ENCODE measurements around the gene HNF1A. TPM values are rescaled to one million over a fixed set of nuclear protein-coding genes. Genes with fewer than 3 reads are reported as not detected.
"Not testable (repeated sequence)": the region's sequence is repeated elsewhere in the genome, so short reads cannot be mapped to it uniquely, and the experiment has no call there.

Gene HNF1A, protein sequence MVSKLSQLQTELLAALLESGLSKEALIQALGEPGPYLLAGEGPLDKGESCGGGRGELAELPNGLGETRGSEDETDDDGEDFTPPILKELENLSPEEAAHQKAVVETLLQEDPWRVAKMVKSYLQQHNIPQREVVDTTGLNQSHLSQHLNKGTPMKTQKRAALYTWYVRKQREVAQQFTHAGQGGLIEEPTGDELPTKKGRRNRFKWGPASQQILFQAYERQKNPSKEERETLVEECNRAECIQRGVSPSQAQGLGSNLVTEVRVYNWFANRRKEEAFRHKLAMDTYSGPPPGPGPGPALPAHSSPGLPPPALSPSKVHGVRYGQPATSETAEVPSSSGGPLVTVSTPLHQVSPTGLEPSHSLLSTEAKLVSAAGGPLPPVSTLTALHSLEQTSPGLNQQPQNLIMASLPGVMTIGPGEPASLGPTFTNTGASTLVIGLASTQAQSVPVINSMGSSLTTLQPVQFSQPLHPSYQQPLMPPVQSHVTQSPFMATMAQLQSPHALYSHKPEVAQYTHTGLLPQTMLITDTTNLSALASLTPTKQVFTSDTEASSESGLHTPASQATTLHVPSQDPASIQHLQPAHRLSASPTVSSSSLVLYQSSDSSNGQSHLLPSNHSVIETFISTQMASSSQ
- total RNA-seq (2014; rRNA removed; shearing (Covaris generic); ENCODE audit: low replicate concordance), result not detected in 2 replicates

DNA sequence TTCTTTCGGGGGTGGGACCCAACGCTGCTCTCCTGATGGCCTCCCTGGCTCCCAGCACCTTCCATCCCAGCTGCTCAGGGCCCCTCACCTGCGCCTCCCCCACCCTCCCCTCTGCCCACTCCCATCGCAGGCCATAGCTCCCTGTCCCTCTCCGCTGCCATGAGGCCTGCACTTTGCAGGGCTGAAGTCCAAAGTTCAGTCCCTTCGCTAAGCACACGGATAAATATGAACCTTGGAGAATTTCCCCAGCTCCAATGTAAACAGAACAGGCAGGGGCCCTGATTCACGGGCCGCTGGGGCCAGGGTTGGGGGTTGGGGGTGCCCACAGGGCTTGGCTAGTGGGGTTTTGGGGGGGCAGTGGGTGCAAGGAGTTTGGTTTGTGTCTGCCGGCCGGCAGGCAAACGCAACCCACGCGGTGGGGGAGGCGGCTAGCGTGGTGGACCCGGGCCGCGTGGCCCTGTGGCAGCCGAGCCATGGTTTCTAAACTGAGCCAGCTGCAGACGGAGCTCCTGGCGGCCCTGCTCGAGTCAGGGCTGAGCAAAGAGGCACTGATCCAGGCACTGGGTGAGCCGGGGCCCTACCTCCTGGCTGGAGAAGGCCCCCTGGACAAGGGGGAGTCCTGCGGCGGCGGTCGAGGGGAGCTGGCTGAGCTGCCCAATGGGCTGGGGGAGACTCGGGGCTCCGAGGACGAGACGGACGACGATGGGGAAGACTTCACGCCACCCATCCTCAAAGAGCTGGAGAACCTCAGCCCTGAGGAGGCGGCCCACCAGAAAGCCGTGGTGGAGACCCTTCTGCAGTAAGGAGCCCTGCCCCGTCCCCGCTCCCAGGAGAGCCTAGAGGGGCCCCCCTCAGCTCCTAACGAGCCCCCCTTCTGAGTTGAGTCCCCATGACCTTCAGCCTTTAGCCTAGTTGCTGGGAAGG is at the start of gene HNF1A:
HNF1A (plus strand) TSS at position 248 of the 924 bp plus-strand sequence; CDS start at position 474, 226 bp downstream.
- H3K27me3 ChIP-seq, result no peaks in the 10 kb centered on the region
- no peak for DNase-seq
- H3K36me3 ChIP-seq, result no peaks in the 10 kb centered on the region
- H3K4me3 ChIP-seq, result no peak within 1 kb of the TSS
- H3K9me3 ChIP-seq, result no peaks in the 10 kb centered on the region

DNA sequence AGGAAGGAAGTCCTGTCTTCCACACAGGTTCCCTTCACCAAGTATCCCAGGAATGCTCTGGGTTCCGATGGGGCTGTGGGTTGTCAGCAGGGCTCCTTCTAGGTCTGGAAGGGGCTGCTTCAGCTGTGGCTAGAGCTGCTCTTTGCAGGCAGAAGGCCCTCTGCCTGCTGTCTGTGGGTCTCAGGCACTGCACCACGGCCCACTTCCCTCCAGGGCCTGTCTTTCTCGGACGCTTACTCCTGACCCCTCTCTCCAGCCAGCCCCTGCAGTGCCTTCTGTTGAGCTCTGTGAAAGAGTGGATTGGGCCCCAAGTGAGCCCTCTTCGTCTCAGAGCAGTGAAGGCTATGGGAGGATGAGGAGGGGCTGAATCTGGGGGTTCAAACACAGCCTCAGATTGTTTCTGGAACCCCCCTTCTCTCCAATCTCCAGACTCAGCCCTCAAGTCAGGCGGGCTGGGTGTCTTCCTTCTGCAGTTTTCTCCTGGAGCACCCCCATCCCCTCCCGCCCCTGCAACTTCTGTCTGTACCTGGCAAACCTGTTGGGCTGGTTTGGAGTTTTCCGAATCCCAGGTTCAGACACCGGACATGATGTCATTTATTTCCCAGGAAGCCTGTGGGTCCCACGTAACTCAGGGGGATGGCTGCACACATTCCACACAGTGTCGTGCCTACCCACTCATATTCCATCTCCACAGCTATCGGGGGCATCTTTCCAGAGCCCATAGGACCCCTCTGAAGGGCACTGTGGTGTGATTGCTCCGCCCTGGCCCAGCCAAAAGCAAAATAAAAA is 49.3 kb upstream of the HNF1A start:
- Histone ChIP-seq H3K4me3 (no peak overlapping the region), H3K36me3 (no peaks in the 10 kb centered on the region), H3K27me3 (no peaks in the 10 kb centered on the region), H3K9me3 (no peaks in the 10 kb centered on the region)
- DNase-seq, result no peak

DNA sequence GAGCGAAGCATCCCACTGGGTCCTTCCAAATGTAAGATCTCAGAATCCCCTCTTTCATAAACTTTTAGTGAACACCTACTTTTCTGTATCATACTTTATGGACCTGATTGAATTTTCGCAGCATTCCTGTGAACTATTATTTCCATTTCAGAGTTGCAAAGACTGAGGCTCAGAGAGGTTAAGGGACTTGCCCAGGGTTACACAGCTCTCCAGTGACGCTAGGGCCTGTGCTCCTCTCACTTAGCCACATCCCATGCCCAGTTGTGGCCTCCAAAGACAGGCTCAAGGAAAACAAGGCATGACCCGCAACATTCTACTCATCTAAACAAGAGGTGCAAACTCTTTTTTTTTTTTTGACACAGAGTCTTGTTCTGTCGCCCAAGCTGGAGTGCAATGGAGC is 48.3 kb upstream of the HNF1A start:
- Histone ChIP-seq H3K4me3 (no peak overlapping the region), H3K9me3 (no peaks in the 10 kb centered on the region), H3K27me3 (no peaks in the 10 kb centered on the region), H3K36me3 (no peaks in the 10 kb centered on the region)
- DNase-seq, result no peak

DNA sequence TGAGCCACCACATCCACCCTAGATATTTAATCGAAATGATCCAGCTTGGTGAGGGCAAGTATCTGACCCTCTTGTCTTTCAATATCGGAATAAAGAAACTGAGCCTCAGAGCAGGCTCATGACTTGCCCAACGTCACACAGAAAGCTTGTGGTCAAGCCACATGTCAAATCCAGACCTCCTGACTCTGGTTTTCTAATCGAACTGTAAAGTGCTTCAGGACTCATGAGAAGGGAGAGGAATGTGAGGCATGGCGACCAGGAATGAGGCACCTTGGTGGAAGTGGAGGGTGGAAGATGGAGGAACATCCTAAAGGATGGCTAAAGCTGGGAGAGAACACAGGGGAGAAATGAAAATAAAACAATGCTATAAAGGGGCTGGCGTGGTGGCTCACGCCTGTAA is 46.3 kb upstream of the HNF1A start:
- no peaks in the 10 kb centered on the region for H3K9me3 ChIP-seq
- no peak for DNase-seq

DNA sequence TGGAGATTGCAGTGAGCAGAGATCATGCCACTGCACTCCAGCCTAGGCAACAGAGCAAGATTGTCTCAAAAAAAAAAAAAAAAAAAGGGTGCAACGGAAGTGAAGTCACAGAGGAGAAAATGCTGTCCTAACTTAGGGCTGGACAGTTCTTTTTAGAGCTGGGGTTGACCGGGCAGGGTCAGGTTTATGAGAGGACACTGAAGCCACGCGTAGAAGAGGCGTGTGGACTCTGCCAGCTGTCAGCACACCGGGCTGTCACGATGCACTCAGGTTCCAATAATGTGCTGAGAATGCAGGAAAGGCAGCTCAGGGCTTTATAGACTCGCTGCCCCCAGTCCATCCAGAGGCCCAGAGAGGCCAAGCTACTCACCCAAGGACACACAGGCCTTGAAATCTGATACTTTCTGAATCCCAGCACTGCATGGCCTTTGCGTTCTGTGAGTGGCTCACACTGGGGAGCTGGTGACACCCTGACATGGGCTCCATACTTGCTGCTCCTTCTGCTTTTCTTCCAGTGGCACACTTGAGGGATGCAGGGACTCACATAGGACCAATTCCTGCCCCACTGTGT is 45.3 kb upstream of the HNF1A start:
- Histone ChIP-seq H3K36me3 (no peaks in the 10 kb centered on the region), H3K27me3 (no peaks in the 10 kb centered on the region), H3K9me3 (no peaks in the 10 kb centered on the region), H3K4me3 (no peak overlapping the region)
- DNase-seq, result no peak

More for the DNA sequence above, 46.3 kb upstream of the HNF1A start:
- no peaks in the 10 kb centered on the region for H3K27me3 ChIP-seq
- no peaks in the 10 kb centered on the region for H3K36me3 ChIP-seq
- H3K4me3 ChIP-seq, result no peak overlapping the region

DNA sequence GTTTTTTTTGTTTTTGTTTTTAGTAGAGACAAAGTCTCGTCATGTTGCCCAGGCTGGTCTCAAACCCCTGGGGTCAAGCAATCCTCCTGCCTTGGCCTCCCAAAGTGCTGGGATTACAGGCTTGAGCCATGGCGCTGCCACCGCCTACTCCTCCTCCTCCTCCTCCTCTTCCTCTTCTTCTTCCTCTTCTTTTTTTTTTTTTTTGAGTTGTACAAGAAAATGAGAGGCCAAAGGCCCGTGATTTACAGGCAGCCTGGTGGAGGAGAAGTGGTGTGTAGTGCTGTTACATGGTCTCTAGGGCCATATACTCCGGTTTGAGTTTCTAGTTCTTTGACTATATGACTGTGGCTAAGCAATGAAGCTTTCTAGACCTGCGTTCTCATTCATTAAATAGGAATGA is 44.6 kb upstream of the HNF1A start:
- Histone ChIP-seq H3K4me3 (no peak overlapping the region), H3K9me3 (no peaks in the 10 kb centered on the region), H3K27me3 (no peaks in the 10 kb centered on the region), H3K36me3 (no peaks in the 10 kb centered on the region)
- DNase-seq, result no peak

DNA sequence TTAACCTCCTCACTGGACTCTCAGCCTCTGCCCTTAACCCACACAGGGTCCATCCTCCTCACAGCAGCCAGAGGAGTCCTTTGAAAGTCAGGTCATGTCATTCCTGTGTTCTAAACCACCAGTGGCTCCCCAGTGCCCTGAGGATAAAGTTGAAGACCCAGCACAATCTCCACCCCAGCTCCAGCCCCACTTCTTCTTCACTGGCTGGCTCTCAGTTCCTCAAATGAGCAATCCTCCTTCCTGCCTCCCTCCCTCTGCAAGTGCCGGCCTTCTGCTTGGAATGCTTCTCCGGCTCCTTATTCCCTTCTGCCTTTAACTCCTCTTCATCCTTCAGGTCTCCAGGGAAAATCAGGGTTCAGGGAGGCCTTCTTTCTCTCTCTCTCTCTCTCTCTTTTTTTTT is 42.1 kb upstream of the HNF1A start:
- H3K9me3 ChIP-seq, result no peaks in the 10 kb centered on the region
- no peaks in the 10 kb centered on the region for H3K27me3 ChIP-seq
- no peaks in the 10 kb centered on the region for H3K36me3 ChIP-seq
- no peak overlapping the region for H3K4me3 ChIP-seq
- no peak for DNase-seq

DNA sequence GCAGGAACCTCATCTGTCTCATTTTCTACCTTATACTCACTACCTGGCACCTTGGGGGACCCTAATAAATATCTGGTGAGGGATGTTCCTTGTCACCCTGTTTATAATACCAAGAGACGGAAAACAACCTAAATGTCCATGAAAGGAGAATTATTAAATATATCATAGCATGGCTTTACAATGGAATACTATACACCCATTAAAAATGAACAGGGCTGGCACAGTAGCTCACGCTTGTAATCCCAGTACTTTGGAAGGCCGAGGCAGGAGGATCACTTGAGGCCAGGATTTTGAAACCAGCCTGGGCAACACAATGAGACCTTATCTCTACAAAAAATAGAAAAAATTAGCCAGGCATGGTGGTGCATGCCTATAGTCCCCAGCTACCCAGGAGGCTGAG is 39.8 kb upstream of the HNF1A start:
- H3K27me3 ChIP-seq, result no peaks in the 10 kb centered on the region
- no peaks in the 10 kb centered on the region for H3K36me3 ChIP-seq
- no peak for DNase-seq
- no peak overlapping the region for H3K4me3 ChIP-seq
- H3K9me3 ChIP-seq, result no peaks in the 10 kb centered on the region

DNA sequence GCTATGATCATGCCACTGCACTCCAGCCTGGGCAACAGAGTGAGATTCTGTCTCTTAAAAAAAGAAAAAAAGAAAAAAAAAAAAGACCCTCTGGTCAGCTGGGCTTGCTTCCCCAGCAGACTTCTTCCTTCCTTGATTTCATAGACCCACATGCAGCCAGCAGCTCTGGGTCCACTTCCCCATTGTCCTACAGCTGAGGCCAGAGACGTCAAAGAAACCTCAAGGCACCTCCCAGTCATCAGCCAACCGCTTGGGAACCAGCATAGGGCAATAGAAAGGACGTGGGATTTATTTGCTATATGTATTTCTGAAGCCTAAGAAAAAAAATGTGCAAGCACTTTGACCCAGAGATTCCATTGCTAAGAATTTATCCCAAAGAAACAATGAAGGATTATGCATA is 38.8 kb upstream of the HNF1A start:
- Histone ChIP-seq H3K9me3 (no peaks in the 10 kb centered on the region), H3K4me3 (no peak overlapping the region), H3K36me3 (no peaks in the 10 kb centered on the region), H3K27me3 (no peaks in the 10 kb centered on the region)
- no peak for DNase-seq

DNA sequence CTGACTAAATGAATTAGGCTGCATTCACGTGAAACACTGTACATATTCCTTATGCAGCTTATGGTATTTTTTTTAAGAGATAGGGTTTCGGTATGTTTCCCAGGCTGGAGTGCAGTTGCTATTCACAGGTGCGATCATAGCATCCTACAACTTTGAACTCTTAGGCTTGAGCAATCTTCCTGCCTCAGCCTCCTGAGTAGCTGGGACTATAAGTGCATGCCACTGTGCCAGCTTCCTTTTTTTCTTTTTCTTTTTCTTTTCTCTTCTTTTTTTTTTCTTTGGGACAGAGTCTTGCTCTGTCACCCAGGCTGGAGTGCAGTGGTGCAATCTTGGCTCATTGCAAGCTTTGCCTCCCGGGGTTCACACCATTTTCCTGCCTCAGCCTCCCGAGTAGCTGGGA is 38.3 kb upstream of the HNF1A start:
- no peak overlapping the region for H3K4me3 ChIP-seq
- no peak for DNase-seq
- H3K36me3 ChIP-seq, result no peaks in the 10 kb centered on the region
- no peaks in the 10 kb centered on the region for H3K27me3 ChIP-seq
- H3K9me3 ChIP-seq, result no peaks in the 10 kb centered on the region

DNA sequence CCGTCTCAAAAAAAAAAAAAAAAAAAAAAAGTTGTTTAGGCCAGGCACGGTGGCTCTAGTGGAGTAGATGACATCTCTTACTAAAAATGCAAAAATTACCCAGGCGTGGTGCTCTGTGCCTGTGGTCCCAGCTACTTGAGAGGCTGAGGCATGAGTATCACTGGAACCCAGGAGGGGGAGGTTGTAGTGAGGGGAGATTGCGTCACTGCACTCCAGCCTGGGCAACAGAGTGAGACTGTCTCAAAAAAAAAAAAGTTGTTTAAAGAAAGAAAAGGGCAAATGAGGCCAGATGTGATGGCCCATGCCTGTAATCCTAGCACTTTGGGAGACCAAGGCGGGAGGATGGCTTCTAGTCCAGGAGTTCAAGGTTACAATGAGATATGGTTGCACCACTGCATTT is 37.5 kb upstream of the HNF1A start:
- peak; percentile 24 for DNase-seq
- Histone ChIP-seq H3K27me3 (no peaks in the 10 kb centered on the region), H3K9me3 (no peaks in the 10 kb centered on the region), H3K36me3 (no peaks in the 10 kb centered on the region), H3K4me3 (no peak overlapping the region)

DNA sequence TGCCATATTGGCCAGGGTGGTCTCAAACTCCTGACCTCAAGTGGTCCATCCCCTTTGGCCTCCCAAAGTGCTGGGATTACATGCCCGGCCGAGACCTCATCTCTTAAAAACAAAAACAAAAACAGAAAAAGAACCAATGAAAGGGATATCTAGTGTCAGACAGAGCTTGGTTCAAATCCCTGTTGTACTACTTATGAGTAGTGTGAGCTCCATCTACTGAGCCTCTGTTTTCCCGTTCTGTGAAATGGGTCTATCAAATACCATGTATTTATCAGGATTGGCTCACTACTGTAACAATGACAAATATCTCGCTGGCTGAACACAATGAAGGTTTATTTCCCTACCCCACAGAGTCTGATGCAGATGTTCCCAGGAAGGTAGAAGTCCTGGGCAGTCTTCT is 36.9 kb upstream of the HNF1A start:
- no peaks in the 10 kb centered on the region for H3K27me3 ChIP-seq

DNA sequence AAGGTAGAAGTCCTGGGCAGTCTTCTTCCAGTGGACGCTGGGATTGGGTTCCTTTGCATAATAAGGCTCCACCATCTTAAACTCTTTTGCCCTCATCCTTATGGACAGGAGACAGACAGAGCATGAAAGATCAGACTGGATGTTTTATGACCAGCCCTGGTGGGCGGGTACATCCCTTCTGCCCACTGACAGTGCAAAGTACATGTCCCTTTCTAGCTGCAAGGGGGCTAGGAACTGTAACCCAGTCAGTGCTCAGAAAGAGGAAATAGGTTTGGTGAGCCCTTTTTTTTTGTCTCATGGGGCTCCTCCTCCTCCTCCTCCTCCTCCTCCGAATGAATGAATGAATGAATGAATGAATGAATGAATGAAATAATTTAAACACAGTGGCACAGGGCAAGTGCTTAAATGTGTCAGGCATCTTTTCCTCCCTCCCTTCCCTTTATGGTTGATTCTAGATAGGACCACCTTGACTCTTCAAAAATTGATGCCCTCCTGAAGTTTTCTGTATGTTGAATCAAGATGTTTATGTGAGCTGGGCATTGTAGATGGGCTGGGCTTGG is 36.4 kb upstream of the HNF1A start:
- Histone ChIP-seq H3K27me3 (no peaks in the 10 kb centered on the region), H3K4me3 (no peak overlapping the region), H3K9me3 (no peaks in the 10 kb centered on the region), H3K36me3 (no peaks in the 10 kb centered on the region)
- no peak for DNase-seq

More for the DNA sequence above, 36.9 kb upstream of the HNF1A start:
- Histone ChIP-seq H3K4me3 (no peak overlapping the region), H3K36me3 (no peaks in the 10 kb centered on the region), H3K9me3 (no peaks in the 10 kb centered on the region)
- DNase-seq, result no peak

DNA sequence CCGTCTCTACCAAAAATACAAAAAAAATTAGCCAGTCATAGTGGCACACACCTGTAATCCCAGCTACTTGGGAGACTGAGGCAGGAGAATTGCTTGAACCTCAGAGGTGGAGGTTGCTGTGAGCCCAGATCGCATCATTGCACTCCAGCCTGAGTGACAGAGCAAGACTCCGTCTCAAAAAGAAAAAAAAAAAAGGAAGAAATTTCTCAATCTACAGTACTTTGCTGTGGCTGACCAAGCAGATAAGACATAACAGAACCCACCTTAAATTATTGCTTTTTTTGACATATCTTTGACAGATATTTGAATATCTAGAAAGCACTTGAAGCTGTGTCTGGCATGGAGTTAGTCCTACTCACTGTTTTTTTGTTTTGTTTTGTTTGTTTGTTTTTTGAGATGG is 34.9 kb upstream of the HNF1A start:
- Histone ChIP-seq H3K27me3 (no peaks in the 10 kb centered on the region), H3K4me3 (no peak overlapping the region), H3K36me3 (no peaks in the 10 kb centered on the region), H3K9me3 (no peaks in the 10 kb centered on the region)
- DNase-seq, result no peak

DNA sequence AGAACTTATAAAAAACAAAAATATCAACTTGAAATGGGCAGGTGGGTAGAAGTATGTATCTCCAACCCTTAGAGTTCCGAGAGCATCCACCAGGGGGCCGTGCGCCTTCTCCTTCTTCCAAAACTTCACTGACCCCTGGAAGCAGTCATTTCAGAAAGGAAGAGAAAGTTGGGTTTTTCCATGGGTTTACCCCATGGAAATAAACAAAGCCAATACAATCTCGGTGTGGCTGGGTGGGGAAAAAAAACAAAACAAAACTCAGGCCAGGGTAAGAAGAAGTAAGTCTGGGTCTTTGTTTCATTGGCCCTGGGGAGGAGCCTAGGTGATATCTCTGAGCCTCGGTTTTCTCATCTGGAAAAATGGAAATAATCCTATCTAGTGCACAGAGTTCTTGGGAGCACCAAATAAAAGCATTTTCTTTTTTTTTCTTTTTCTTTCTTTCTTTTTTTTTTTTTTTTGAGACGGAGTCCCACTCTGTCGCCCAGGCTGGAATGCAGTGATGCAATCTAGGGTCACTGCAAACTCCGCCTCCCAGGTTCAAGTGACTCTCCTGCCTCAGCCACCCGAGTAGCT is 33.6 kb upstream of the HNF1A start:
- peak; percentile 39 for DNase-seq
- H3K27me3 ChIP-seq, result no peaks in the 10 kb centered on the region
- no peaks in the 10 kb centered on the region for H3K36me3 ChIP-seq
- H3K9me3 ChIP-seq, result no peaks in the 10 kb centered on the region
- H3K4me3 ChIP-seq, result no peak overlapping the region

DNA sequence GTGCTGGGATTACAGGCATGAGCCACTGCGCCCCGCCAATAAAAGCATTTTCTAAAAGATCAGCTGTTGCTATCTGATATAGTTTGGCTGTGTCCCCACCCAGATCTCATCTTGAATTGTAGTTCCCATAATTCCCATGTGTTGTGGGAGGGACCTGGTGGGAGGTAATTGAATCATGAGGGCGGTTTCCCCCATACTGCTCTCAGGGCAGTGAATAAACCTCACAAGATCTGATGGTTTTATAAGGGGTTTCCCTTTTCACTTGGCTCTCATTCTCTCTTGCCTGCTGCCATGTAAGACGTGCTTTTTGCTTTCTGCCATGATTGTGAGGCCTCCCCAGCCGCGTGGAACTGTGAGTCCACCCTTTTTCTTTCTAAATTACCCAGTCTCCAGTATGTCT is 32.8 kb upstream of the HNF1A start:
- not testable (repeated sequence) for H3K36me3 ChIP-seq, H3K9me3 ChIP-seq, H3K4me3 ChIP-seq, H3K27me3 ChIP-seq, DNase-seq

Data from MG63 (cell line).